HEK293 (cell line): Measurements from ENCODE around the gene FERMT3.
A peak's percentile ranks its signal among the peaks of the same experiment; 100 is the strongest.

Experiments
- CTCF ChIA-PET: fragments of 350-600 bp; formaldehyde crosslinking; extraction: SDS; loops from one replicate; lab custom pipeline; 2021; ENCODE audit warnings: antibody characterized with exemption; lab: Yijun Ruan, JAX
- POLR2A ChIA-PET: fragments of 300-600 bp; formaldehyde crosslinking; extraction: SDS; loops from one replicate; lab custom pipeline; 2020; ENCODE audit warnings: antibody characterized with exemption, inconsistent platforms; lab: Yijun Ruan, JAX
- H3K27ac ChIP-seq: fragments of 200-500 bp; sonication (Bioruptor generic); 2 replicates; pipeline ENCODE4 v1.5.1; 2014; ENCODE audit warnings: low read depth, low read length, control low read depth, inconsistent platforms; ENCODE audit errors: extremely low read depth
- H3K36me3 ChIP-seq, 2 experiments: fragments of 200-500 bp in 1 of 2; sonication (Bioruptor generic) in 1 of 2; 1 replicate in 1 of 2; 2 replicates in 1 of 2; pipeline ENCODE4 v1.5.1; 2014 to 2017; ENCODE audit warnings: inconsistent platforms in 2 of 2, low read length in 2 of 2; ENCODE audit not compliant: control insufficient read depth in 2 of 2, insufficient read depth in 1 of 2
- H3K4me1 ChIP-seq: fragments of 200-500 bp; sonication (Bioruptor generic); 2 replicates; pipeline ENCODE4 v1.5.1; 2014; ENCODE audit warnings: mild to moderate bottlenecking, low read length, inconsistent platforms; ENCODE audit not compliant: control insufficient read depth, insufficient read depth
- H3K4me3 ChIP-seq: 2 replicates; pipeline ENCODE4 v1.5.1; 2011; ENCODE audit warnings: low read depth, mild to moderate bottlenecking, control low read depth, low read length, moderate library complexity
- H3K9me3 ChIP-seq: fragments of 200-500 bp; sonication (Bioruptor generic); 2 replicates; pipeline ENCODE4 v1.5.1; 2014; ENCODE audit warnings: low read depth, low read length, inconsistent platforms; ENCODE audit not compliant: control insufficient read depth, insufficient read depth
- GLI2 ChIP-seq: fragments of 450-650 bp; formaldehyde crosslinking; IDR thresholded peaks from 2 replicates; pipeline ENCODE4; 2017; ENCODE audit warnings: missing biosample characterization, missing genetic modification characterization, low read depth, borderline replicate concordance
- GLIS2 ChIP-seq: fragments of 450-650 bp; formaldehyde crosslinking; IDR thresholded peaks from 2 replicates; pipeline ENCODE4 v1.5.1; 2016; ENCODE audit warnings: missing biosample characterization, missing genetic modification characterization
- KLF7 ChIP-seq: fragments of 450-650 bp; formaldehyde crosslinking; IDR thresholded peaks from 2 replicates; pipeline ENCODE4 v1.5.1; 2016; ENCODE audit warnings: missing biosample characterization, missing genetic modification characterization, borderline replicate concordance
- KLF8 ChIP-seq: fragments of 450-650 bp; formaldehyde crosslinking; IDR thresholded peaks from 2 replicates; pipeline ENCODE4 v1.5.1; 2016; ENCODE audit warnings: missing biosample characterization, missing genetic modification characterization
- PATZ1 ChIP-seq: fragments of 450-650 bp; formaldehyde crosslinking; IDR thresholded peaks from 2 replicates; pipeline ENCODE4 v1.5.1; 2016; ENCODE audit warnings: missing biosample characterization, missing genetic modification characterization
- ZBTB10 ChIP-seq: fragments of 450-650 bp; formaldehyde crosslinking; IDR thresholded peaks from 2 replicates; pipeline ENCODE4 v1.5.1; 2016; ENCODE audit warnings: missing biosample characterization, missing genetic modification characterization
- ZBTB17 ChIP-seq: fragments of 450-650 bp; formaldehyde crosslinking; IDR thresholded peaks from 2 replicates; pipeline ENCODE4 v1.5.1; 2016; ENCODE audit warnings: missing biosample characterization, missing genetic modification characterization
- ZNF239 ChIP-seq: fragments of 450-650 bp; formaldehyde crosslinking; IDR thresholded peaks from 2 replicates; pipeline ENCODE4 v1.5.1; 2016; ENCODE audit warnings: missing biosample characterization, missing genetic modification characterization
- ZNF311 ChIP-seq: fragments of 450-650 bp; formaldehyde crosslinking; IDR thresholded peaks from 2 replicates; pipeline ENCODE4 v1.5.1; 2017; ENCODE audit warnings: missing biosample characterization, missing genetic modification characterization, borderline replicate concordance
- ZNF391 ChIP-seq: fragments of 450-650 bp; formaldehyde crosslinking; IDR thresholded peaks from 2 replicates; pipeline ENCODE4 v1.5.1; 2016; ENCODE audit warnings: low read depth, missing biosample characterization, missing genetic modification characterization, borderline replicate concordance
- ZNF654 ChIP-seq: fragments of 450-650 bp; formaldehyde crosslinking; IDR thresholded peaks from 2 replicates; pipeline ENCODE4 v1.5.1; 2016; ENCODE audit warnings: low read depth, missing biosample characterization, missing genetic modification characterization
- ZNF837 ChIP-seq: fragments of 450-650 bp; formaldehyde crosslinking; IDR thresholded peaks from 2 replicates; pipeline ENCODE4 v1.5.1; 2016; ENCODE audit warnings: missing biosample characterization, missing genetic modification characterization
- TF ChIP-seq, protein P1 (sequence below): fragments of 450-650 bp; formaldehyde crosslinking; IDR thresholded peaks from 2 replicates; pipeline ENCODE4 v1.5.1; 2017; ENCODE audit warnings: missing biosample characterization, missing genetic modification characterization
- TF ChIP-seq, protein P2 (sequence below): fragments of 450-650 bp; formaldehyde crosslinking; IDR thresholded peaks from 2 replicates; pipeline ENCODE4 v1.5.1; 2017; ENCODE audit warnings: missing biosample characterization, missing genetic modification characterization
- TF ChIP-seq, protein P3 (sequence below): fragments of 450-650 bp; formaldehyde crosslinking; IDR thresholded peaks from 2 replicates; pipeline ENCODE4 v1.5.1; 2016; ENCODE audit warnings: missing biosample characterization, missing genetic modification characterization
- TF ChIP-seq, protein P4 (sequence below): sonication (generic); formaldehyde crosslinking; IDR thresholded peaks from 2 replicates; pipeline ENCODE4 v1.8.1; 2022; ENCODE audit warnings: mild to moderate bottlenecking, moderate library complexity, missing genetic modification reagents
- TF ChIP-seq, protein P5 (sequence below): fragments of 450-650 bp; formaldehyde crosslinking; IDR thresholded peaks from 2 replicates; pipeline ENCODE4 v1.5.1; 2016; ENCODE audit warnings: missing biosample characterization, missing genetic modification characterization

The FERMT3 gene

DNA sequence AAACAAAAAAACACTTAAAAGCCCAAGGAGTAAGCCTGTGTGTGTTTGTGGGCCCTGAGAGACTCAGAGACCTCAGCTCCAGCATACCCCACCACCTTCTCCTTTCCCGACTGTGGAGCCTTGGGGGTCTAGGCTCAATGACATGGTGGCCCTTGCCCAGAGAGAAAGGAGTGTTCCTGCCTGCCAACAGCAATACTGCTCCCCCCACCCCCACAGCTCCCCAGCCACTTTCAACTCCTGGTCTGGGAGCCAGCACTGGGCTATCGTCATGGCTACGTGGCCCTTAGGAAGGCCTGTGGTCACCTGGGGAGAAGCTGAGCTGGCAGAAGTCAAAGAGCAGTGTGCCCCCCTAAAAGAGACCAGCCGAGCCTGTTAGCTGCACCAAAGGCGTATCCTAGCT lies 37.6 kb downstream of the FERMT3 start:
- CTCF ChIA-PET: interaction anchor here (0.5 to 2.2 kb wide), 7 partner anchors 11 to 62 kb away, joined by 3 to 13 read pairs (median 4); partner anchors contain the start of gene FERMT3
- Histone ChIP-seq H3K27ac (no peak overlapping the region), H3K36me3 (peaks cover 0 to 20% of the 10 kb centered on the region in 2 experiments; a peak in 1 of 3 replicates), H3K9me3 (no peaks in the 10 kb centered on the region), H3K4me1 (no peaks in the 10 kb centered on the region), H3K4me3 (no peak overlapping the region)
- TF ChIP-seq KLF7 (tag by site-specific recombination) (no peak), ZNF311 (no peak), GLIS2 (tag by site-specific recombination) (peak; percentile 68; the same call in 1 of the 2 replicates)
- TF ChIP-seq, protein P1, sequence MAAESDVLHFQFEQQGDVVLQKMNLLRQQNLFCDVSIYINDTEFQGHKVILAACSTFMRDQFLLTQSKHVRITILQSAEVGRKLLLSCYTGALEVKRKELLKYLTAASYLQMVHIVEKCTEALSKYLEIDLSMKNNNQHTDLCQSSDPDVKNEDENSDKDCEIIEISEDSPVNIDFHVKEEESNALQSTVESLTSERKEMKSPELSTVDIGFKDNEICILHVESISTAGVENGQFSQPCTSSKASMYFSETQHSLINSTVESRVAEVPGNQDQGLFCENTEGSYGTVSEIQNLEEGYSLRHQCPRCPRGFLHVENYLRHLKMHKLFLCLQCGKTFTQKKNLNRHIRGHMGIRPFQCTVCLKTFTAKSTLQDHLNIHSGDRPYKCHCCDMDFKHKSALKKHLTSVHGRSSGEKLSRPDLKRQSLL (tag by site-specific recombination): 0 out of 2 replicates have a peak, but pooled peaks have one; percentile 18
- POLR2A ChIA-PET: interaction anchor here (0.8 to 7.2 kb wide), 11 partner anchors 8 to 73 kb away, joined by 3 to 96 read pairs (median 4); partner anchors contain the start of genes BAD, NUDT22, PRDX5 and STIP1

DNA sequence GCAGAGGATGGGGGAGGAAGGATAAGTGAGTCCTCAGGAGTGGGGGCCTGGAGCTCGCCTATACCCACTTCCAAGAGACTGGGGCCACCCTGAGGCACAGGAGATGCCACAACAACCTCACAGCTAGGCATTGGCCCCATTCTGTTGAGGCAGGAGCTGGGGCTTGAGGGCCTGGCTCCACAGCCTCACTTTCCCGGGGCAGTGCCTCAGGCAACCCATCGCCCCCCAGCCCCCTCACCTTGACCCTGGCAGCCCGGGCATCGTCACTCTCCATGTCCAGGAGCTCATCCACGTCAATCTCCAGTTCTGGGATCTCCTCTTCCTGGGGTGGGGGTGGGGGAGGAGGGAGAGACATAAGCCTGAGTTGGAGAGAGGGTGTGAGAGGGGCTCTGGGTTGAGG lies 38.4 kb downstream of the FERMT3 start:
- H3K4me3 ChIP-seq: peak overlapping the region; percentile 68
- ChIA-PET CTCF (interaction anchor here (0.5 to 1.7 kb wide), 10 partner anchors 27 to 987 kb away, joined by 3 to 10 read pairs (median 4); no protein-coding TSS in a partner anchor), POLR2A (interaction anchor here (0.6 to 7.2 kb wide), 10 partner anchors 9 to 547 kb away, joined by 3 to 96 read pairs (median 6); partner anchors contain the start of genes NUDT22, PRDX5, STIP1 and TRMT112)
- H3K27ac ChIP-seq: 0 out of 2 replicates have a peak overlapping the region, but pooled peaks have one; percentile 28
- peaks cover 0 to 20% of the 10 kb centered on the region in 2 experiments; a peak in 1 of 3 replicates for H3K36me3 ChIP-seq
- no peaks in the 10 kb centered on the region for H3K9me3 ChIP-seq
- no peaks in the 10 kb centered on the region for H3K4me1 ChIP-seq
- TF ChIP-seq, protein P2, sequence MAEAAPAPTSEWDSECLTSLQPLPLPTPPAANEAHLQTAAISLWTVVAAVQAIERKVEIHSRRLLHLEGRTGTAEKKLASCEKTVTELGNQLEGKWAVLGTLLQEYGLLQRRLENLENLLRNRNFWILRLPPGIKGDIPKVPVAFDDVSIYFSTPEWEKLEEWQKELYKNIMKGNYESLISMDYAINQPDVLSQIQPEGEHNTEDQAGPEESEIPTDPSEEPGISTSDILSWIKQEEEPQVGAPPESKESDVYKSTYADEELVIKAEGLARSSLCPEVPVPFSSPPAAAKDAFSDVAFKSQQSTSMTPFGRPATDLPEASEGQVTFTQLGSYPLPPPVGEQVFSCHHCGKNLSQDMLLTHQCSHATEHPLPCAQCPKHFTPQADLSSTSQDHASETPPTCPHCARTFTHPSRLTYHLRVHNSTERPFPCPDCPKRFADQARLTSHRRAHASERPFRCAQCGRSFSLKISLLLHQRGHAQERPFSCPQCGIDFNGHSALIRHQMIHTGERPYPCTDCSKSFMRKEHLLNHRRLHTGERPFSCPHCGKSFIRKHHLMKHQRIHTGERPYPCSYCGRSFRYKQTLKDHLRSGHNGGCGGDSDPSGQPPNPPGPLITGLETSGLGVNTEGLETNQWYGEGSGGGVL (tag by site-specific recombination): no peak
- TF ChIP-seq GLI2 (tag by site-specific recombination): no peak
- no peak for TF ChIP-seq ZNF654 (tag by site-specific recombination)
- no peak for TF ChIP-seq GLIS2 (tag by site-specific recombination)
- TF ChIP-seq ZBTB10: 0 out of 2 replicates have a peak, but pooled peaks have one; percentile 3
- TF ChIP-seq, protein P3, sequence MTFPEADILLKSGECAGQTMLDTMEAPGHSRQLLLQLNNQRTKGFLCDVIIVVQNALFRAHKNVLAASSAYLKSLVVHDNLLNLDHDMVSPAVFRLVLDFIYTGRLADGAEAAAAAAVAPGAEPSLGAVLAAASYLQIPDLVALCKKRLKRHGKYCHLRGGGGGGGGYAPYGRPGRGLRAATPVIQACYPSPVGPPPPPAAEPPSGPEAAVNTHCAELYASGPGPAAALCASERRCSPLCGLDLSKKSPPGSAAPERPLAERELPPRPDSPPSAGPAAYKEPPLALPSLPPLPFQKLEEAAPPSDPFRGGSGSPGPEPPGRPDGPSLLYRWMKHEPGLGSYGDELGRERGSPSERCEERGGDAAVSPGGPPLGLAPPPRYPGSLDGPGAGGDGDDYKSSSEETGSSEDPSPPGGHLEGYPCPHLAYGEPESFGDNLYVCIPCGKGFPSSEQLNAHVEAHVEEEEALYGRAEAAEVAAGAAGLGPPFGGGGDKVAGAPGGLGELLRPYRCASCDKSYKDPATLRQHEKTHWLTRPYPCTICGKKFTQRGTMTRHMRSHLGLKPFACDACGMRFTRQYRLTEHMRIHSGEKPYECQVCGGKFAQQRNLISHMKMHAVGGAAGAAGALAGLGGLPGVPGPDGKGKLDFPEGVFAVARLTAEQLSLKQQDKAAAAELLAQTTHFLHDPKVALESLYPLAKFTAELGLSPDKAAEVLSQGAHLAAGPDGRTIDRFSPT: peak; percentile 58; the same call in 1 of the 2 replicates
- TF ChIP-seq ZNF391 (tag by site-specific recombination): no peak
- TF ChIP-seq, protein P4, sequence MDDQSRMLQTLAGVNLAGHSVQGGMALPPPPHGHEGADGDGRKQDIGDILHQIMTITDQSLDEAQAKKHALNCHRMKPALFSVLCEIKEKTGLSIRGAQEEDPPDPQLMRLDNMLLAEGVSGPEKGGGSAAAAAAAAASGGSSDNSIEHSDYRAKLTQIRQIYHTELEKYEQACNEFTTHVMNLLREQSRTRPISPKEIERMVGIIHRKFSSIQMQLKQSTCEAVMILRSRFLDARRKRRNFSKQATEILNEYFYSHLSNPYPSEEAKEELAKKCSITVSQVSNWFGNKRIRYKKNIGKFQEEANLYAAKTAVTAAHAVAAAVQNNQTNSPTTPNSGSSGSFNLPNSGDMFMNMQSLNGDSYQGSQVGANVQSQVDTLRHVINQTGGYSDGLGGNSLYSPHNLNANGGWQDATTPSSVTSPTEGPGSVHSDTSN (CRISPR knock-in tag): no peak
- peak; percentile 35; the same call in 1 of the 2 replicates for TF ChIP-seq PATZ1 (tag by site-specific recombination)
- TF ChIP-seq ZNF837 (tag by site-specific recombination): no peak
- peak; percentile 61 for TF ChIP-seq ZBTB17
- TF ChIP-seq ZNF239: no peak
- TF ChIP-seq, protein P5, sequence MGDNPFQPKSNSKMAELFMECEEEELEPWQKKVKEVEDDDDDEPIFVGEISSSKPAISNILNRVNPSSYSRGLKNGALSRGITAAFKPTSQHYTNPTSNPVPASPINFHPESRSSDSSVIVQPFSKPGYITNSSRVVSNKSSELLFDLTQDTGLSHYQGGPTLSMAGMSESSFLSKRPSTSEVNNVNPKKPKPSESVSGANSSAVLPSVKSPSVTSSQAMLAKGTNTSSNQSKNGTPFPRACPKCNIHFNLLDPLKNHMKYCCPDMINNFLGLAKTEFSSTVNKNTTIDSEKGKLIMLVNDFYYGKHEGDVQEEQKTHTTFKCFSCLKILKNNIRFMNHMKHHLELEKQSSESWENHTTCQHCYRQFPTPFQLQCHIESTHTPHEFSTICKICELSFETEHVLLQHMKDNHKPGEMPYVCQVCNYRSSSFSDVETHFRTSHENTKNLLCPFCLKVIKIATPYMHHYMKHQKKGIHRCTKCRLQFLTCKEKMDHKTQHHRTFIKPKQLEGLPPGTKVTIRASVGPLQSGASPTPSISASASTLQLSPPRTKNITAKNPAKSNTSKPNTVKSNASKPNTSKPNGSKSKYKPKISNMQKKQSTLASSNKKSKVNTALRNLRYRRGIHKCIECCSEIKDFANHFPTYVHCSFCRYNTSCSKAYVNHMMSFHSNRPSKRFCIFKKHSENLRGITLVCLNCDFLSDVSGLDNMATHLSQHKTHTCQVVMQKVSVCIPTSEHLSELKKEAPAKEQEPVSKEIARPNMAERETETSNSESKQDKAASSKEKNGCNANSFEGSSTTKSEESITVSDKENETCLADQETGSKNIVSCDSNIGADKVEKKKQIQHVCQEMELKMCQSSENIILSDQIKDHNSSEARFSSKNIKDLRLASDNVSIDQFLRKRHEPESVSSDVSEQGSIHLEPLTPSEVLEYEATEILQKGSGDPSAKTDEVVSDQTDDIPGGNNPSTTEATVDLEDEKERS: no peak
- 0 out of 2 replicates have a peak, but pooled peaks have one; percentile 21 for TF ChIP-seq KLF8 (tag by site-specific recombination)
